HPDE6-E6E7 (cell line): ENCODE results near the gene IQCB1.
"Not testable (repeated sequence)": the region's sequence is repeated elsewhere in the genome, so short reads cannot be mapped to it uniquely, and the experiment has no call there.

Experiments
- DNase-seq: peaks from one replicate; pipeline ENCODE4 v3.0.0; 2011; ENCODE audit warnings: missing footprints; ENCODE audit errors: extremely low spot score

Gene IQCB1

DNA sequence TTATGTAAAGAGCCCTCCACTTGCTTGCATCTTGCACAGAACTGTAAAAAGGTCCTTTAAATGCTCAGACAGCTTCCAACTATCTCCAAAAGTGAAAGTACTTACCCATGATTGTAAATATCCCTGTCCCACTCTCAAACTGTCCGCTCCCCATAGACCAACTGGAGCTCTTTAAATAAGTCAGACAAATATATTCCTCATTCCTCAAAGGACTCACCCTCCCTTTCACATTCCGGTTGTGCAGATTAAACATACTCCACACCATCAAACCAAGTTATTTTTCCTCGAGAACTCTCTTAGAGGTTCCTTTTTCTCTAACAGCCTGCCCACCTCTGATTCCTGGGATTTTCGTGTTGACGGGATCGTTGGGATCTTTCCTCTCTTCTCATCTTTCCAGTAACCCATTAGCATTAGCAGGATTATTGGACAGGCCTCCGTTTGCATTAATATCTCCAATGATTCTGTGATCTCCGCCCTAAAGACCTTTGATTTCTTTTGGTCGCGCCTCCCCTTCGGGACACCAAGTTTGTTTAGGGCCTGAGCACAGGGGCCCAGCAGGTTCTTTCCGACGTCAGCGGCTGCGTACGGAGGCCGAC, 86.1 kb downstream of the IQCB1 start:
- DNase-seq = no peak

GRCh38 chr3:121747976-121748375, 86.9 kb downstream of the IQCB1 start:
- DNase-seq = no peak

DNA sequence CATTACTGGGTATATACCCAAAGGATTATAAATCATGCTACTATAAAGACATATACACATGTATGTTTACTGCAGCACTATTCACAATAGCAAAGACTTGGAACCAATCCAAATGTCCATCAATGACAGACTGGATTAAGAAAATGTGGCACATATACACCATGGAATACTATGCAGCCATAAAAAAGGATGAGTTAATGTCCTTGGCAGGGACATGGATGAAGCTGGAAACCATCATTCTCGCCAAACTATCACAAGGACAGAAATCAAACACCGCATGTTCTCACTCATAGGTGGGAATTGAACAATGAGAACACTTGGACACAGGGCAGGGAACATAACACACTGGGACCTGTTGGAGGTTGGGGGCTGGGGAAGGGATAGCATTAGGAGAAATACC, 91.8 kb downstream of the IQCB1 start:
- not testable (repeated sequence) for DNase-seq

- DNase-seq = no peak
Observed at GRCh38 chr3:121740896-121741295, 94.0 kb downstream of the IQCB1 start.

DNA sequence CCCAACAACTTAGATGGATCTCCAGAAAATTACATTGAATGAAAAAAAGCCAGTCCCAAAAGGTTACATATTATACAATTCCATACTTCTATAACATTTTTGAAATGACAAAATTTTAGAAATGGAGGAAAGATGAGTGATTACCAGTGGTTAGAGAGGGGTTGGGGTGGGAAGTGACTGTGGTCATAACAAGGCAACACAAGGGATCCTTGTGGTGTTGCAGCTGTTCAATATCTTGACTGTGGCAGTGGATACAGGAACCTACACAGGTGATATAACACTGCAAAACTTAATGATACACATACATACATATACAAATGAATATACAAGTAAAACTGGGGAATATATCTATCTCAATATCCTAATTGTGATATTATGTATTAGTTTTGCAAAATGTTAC, 95.0 kb downstream of the IQCB1 start:
- no peak for DNase-seq

DNA sequence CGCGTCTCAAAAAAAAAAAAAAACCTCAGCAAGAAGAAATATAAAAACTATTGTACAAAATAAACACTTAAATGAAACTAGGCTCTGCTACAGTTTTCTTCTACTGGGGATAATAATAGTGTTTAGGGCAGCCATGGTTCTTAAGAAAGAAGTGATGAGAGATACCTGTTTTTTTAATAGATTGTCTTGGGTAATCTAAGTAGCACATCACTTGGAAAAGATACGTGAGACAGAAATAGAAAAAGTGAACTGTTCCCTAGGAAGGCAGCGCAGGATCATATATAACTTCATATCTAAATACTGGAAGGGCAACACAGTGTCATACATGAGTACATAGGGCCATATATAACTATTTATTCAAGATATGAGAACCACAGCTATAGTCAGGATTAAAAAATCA, 97.2 kb downstream of the IQCB1 start:
- no peak for DNase-seq

GRCh38 chr3:121736112-121736511, 98.7 kb downstream of the IQCB1 start:
- no peak for DNase-seq

DNA sequence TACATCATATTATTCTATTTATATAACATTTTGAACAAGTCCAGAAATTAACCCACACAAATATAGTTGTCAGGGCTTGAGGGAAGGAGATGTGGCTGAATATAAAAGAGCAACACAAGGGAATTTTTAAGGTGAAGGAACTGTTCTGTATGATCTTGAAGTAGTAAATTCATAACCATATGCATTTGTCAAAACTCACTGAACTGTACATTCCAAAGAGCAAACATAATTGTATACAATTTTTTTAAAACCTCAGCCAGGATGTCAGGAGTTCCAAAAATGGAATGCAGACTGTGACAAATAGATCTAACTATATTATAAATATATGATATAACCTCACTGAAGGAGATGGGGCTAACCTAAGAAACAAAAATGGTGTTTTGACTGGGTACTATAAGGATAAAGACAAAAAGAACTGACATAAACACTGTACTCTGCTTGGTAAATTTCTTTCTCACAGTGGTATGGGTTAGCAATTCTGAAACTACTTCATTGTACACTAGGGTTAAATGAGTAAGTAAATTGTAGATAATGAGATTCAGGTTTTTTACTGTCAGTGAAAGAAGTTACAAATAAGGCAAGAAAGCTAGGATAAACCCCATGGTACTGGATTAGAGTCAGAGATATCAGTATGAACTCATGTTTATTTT, 99.7 kb downstream of the IQCB1 start:
- DNase-seq = no peak

DNA sequence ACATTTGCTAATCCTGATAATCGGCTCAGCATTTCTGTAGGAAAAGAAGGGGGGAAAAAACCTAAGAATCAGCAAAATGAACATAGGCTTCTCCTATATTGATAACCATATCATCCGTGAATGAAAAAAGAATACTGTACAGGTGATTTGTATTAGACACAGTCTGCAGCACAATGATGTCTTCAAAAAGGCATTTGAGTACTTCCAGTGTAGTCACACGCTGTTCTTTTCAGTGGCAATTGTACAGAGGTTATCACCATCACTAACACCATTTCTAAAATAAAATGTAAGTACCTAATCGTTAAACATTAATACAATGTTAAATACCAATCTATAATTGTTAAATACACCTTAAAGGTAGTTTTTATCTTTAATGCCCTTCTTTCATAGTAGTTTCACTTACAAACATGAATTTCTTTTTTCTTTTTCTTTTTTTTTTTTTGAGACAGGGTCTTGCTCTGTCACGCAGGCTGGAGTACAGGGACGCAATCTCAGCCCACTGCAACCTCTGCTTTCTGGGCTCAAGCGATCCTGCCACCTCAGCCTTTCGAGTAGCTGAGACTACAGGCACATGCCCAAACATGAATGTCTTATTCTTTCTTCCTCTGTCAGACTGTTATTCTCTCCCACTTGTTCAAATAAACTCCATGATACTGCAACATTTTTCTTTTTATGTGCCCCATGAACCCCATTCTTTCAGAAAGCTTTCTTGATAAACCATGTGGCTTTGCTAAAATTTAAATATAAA, 103.7 kb downstream of the IQCB1 start:
- DNase-seq = peak; percentile 4

- no peak for DNase-seq
Observed at GRCh38 chr3:121724130-121724529, 110.7 kb downstream of the IQCB1 start.

- DNase-seq = no peak
Observed at GRCh38 chr3:121723485-121723884, 111.4 kb downstream of the IQCB1 start.

- DNase-seq = no peak
Observed at GRCh38 chr3:121722411-121722810, 112.4 kb downstream of the IQCB1 start.

GRCh38 chr3:121720163-121720562, 114.7 kb downstream of the IQCB1 start:
- no peak for DNase-seq
